Epithelial cell of esophagus (primary cell): ENCODE results near the gene TSC2.
A peak's percentile ranks its signal among the peaks of the same experiment; 100 is the strongest.
"Not testable (repeated sequence)": the region's sequence is repeated elsewhere in the genome, so short reads cannot be mapped to it uniquely, and the experiment has no call there.

ENCODE experiments used
- DNase-seq: peaks from one replicate; pipeline ENCODE4 v3.0.0; 2010; ENCODE audit warnings: low read depth
- H3K4me3 ChIP-seq: 2 replicates; pipeline ENCODE4 v1.5.1; 2011; ENCODE audit warnings: mild to moderate bottlenecking, low read length, control low read depth
- CTCF ChIP-seq: IDR thresholded peaks from 2 replicates; pipeline ENCODE4 v1.5.1; 2011; ENCODE audit warnings: low read depth, mild to moderate bottlenecking, low read length, control low read depth, inconsistent platforms; ENCODE audit not compliant: insufficient read depth; ENCODE audit errors: missing control alignments

TSC2 gene

GRCh38 chr16:2115591-2115973 lies 67.8 kb downstream of the TSC2 start:
- TF ChIP-seq CTCF, result no peak
- H3K4me3 ChIP-seq, result no peak overlapping the region
- no peak for DNase-seq

GRCh38 chr16:2116428-2116827 lies 68.6 kb downstream of the TSC2 start:
- not testable (repeated sequence) for DNase-seq

GRCh38 chr16:2117341-2117740 lies 69.6 kb downstream of the TSC2 start:
- DNase-seq, H3K4me3 ChIP-seq: not testable (repeated sequence)

More at GRCh38 chr16:2116428-2116827, 68.6 kb downstream of the TSC2 start:
- not testable (repeated sequence) for H3K4me3 ChIP-seq

GRCh38 chr16:2117960-2118722 lies 70.4 kb downstream of the TSC2 start:
- DNase-seq, H3K4me3 ChIP-seq: not testable (repeated sequence)

GRCh38 chr16:2121325-2121724 lies 73.5 kb downstream of the TSC2 start:
- peak; percentile 46 for TF ChIP-seq CTCF
- DNase-seq, result peak; percentile 61
- H3K4me3 ChIP-seq, result not testable (repeated sequence)

GRCh38 chr16:2121853-2122252 lies 74.1 kb downstream of the TSC2 start:
- DNase-seq, result no peak
- no peak overlapping the region for H3K4me3 ChIP-seq
- no peak for TF ChIP-seq CTCF

GRCh38 chr16:2122429-2122828 lies 74.6 kb downstream of the TSC2 start:
- no peak overlapping the region for H3K4me3 ChIP-seq
- TF ChIP-seq CTCF, result no peak
- no peak for DNase-seq

- H3K4me3 ChIP-seq, DNase-seq: not testable (repeated sequence)
These were observed 75.3 kb downstream of the TSC2 start for GRCh38 chr16:2122934-2123683.

GRCh38 chr16:2123706-2124376 lies 76.1 kb downstream of the TSC2 start:
- not testable (repeated sequence) for DNase-seq, H3K4me3 ChIP-seq

GRCh38 chr16:2124377-2124693 lies 76.5 kb downstream of the TSC2 start:
- DNase-seq, H3K4me3 ChIP-seq: not testable (repeated sequence)

- H3K4me3 ChIP-seq, result not testable (repeated sequence)
- DNase-seq, result peak; percentile 32
These were observed 77.1 kb downstream of the TSC2 start for GRCh38 chr16:2124694-2125444.

- H3K4me3 ChIP-seq, result not testable (repeated sequence)
These were observed 77.8 kb downstream of the TSC2 start for GRCh38 chr16:2125609-2126008.

GRCh38 chr16:2126161-2126743 lies 78.5 kb downstream of the TSC2 start:
- not testable (repeated sequence) for H3K4me3 ChIP-seq, DNase-seq

More at GRCh38 chr16:2125609-2126008, 77.8 kb downstream of the TSC2 start:
- DNase-seq, result not testable (repeated sequence)
